Panc1 (cell line): ENCODE measurements around the gene AGAP1.

Source experiments
- CTCF ChIP-seq: fragments of 450-650 bp; IDR thresholded peaks from 2 replicates; pipeline ENCODE4 v1.5.1; 2017; ENCODE audit warnings: mild to moderate bottlenecking
- POLR2AphosphoS5 ChIP-seq: IDR thresholded peaks from 2 replicates; pipeline ENCODE4 v1.6.1; 2012; ENCODE audit warnings: mild to moderate bottlenecking, low read depth, low read length, moderate library complexity
- SIN3A ChIP-seq: IDR thresholded peaks from 2 replicates; pipeline ENCODE4 v1.6.1; 2012; ENCODE audit warnings: low read depth, mild to moderate bottlenecking, low read length, moderate library complexity, borderline replicate concordance; ENCODE audit not compliant: insufficient read depth
- TCF7L2 ChIP-seq: IDR thresholded peaks from 2 replicates; pipeline ENCODE4 v1.6.1; 2011; ENCODE audit warnings: mild to moderate bottlenecking, low read depth, low read length, inconsistent platforms
- TF ChIP-seq, protein P1 (sequence below), 2 experiments: IDR thresholded peaks; 2 replicates each; pipeline ENCODE4 v1.6.1; 2011 to 2012; ENCODE audit warnings: low read depth in 2 of 2, control low read depth in 1 of 2, low read length in 1 of 2, mild to moderate bottlenecking in 1 of 2, moderate library complexity in 1 of 2; ENCODE audit not compliant: insufficient read depth in 1 of 2

GRCh38 chr2:235479604-235480003, 14.2 kb upstream of the AGAP1 start:
- TF ChIP-seq CTCF (no peak), POLR2AphosphoS5 (no peak), TCF7L2 (no peak), SIN3A (no peak)
- TF ChIP-seq, protein P1, sequence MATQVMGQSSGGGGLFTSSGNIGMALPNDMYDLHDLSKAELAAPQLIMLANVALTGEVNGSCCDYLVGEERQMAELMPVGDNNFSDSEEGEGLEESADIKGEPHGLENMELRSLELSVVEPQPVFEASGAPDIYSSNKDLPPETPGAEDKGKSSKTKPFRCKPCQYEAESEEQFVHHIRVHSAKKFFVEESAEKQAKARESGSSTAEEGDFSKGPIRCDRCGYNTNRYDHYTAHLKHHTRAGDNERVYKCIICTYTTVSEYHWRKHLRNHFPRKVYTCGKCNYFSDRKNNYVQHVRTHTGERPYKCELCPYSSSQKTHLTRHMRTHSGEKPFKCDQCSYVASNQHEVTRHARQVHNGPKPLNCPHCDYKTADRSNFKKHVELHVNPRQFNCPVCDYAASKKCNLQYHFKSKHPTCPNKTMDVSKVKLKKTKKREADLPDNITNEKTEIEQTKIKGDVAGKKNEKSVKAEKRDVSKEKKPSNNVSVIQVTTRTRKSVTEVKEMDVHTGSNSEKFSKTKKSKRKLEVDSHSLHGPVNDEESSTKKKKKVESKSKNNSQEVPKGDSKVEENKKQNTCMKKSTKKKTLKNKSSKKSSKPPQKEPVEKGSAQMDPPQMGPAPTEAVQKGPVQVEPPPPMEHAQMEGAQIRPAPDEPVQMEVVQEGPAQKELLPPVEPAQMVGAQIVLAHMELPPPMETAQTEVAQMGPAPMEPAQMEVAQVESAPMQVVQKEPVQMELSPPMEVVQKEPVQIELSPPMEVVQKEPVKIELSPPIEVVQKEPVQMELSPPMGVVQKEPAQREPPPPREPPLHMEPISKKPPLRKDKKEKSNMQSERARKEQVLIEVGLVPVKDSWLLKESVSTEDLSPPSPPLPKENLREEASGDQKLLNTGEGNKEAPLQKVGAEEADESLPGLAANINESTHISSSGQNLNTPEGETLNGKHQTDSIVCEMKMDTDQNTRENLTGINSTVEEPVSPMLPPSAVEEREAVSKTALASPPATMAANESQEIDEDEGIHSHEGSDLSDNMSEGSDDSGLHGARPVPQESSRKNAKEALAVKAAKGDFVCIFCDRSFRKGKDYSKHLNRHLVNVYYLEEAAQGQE (IDR thresholded peaks at IDR 0.05; ENCODE audit: insufficient read depth in 1 of 2, low read depth in 2 of 2, low read length in 1 of 2) = no peak
